ENCODE results near the gene PBX2. TPM values are rescaled to one million over a fixed set of nuclear protein-coding genes. Genes with fewer than 3 reads are reported as not detected.

Gene PBX2
- total RNA-seq, 1 experiment from 2014 or later, result 130 TPM

GRCh38 chr6:32239462-32239861, 49.5 kb upstream of the PBX2 start (continued):
- no peak for TF ChIP-seq ZNF232 (CRISPR knock-in tag; IDR thresholded peaks at IDR 0.05)
- no peak for TF ChIP-seq PREB (CRISPR knock-in tag; IDR thresholded peaks at IDR 0.05; ENCODE audit: borderline replicate concordance)
- TF ChIP-seq MAX (CRISPR knock-in tag; IDR thresholded peaks at IDR 0.05), result no peak

GRCh38 chr6:32234934-32235333, 44.9 kb upstream of the PBX2 start:
- no peaks in the 10 kb centered on the region for H3K36me3 Mint-ChIP-seq
- H3K4me1 Mint-ChIP-seq, result no peaks in the 10 kb centered on the region
- DNase-seq (ENCODE audit: low spot score) (peak; percentile 36), ATAC-seq (peak; percentile 92)
- ChIA-PET POLR2A (interaction anchor here (0.7 kb wide), 1 partner anchor 126 kb away, joined by 5 read pairs; the partner anchor contains the start of gene TNXB), CTCF (interaction anchor here (0.9 to 1.6 kb wide), 2 partner anchors 10 to 603 kb away, joined by 3 to 4 read pairs; no protein-coding TSS in a partner anchor)
- no peaks in the 10 kb centered on the region; the same call in 1 of the 2 replicates for H3K27me3 Mint-ChIP-seq (ENCODE audit: low read depth)
- no peak overlapping the region for H3K27ac Mint-ChIP-seq
- TF ChIP-seq TEAD4 (CRISPR knock-in tag; IDR thresholded peaks at IDR 0.05) (no peak), ZMAT4 (CRISPR knock-in tag; IDR thresholded peaks at IDR 0.05) (no peak), ZNF263 (CRISPR knock-in tag; IDR thresholded peaks at IDR 0.05; ENCODE audit: low read depth) (no peak), ZNF416 (CRISPR knock-in tag; IDR thresholded peaks at IDR 0.05) (no peak), GTF2I (CRISPR knock-in tag; conservative IDR thresholded peaks at IDR 0.05) (no peak), KAT7 (CRISPR knock-in tag; IDR thresholded peaks at IDR 0.05; ENCODE audit: borderline replicate concordance) (no peak), FOXP4 (CRISPR knock-in tag; IDR thresholded peaks at IDR 0.05) (no peak), SMAD3 (CRISPR knock-in tag; IDR thresholded peaks at IDR 0.05; ENCODE audit: borderline replicate concordance) (no peak), ZNF232 (CRISPR knock-in tag; IDR thresholded peaks at IDR 0.05) (no peak), PRRX2 (CRISPR knock-in tag; IDR thresholded peaks at IDR 0.05) (no peak), PREB (CRISPR knock-in tag; IDR thresholded peaks at IDR 0.05; ENCODE audit: borderline replicate concordance) (no peak)
- no peaks in the 10 kb centered on the region for H3K9me3 Mint-ChIP-seq
- H3K4me3 Mint-ChIP-seq, result no peak overlapping the region

- Mint-ChIP-seq H3K27me3 (ENCODE audit: low read depth) (peaks cover 2% of the 10 kb centered on the region), H3K36me3 (no peaks in the 10 kb centered on the region), H3K4me1 (peaks cover 15% of the 10 kb centered on the region), H3K4me3 (no peak overlapping the region), H3K9me3 (no peaks in the 10 kb centered on the region), H3K27ac (no peak overlapping the region)
- no peak for ATAC-seq
- DNase-seq (ENCODE audit: low spot score), result no peak
- CTCF ChIA-PET, result no interaction called here
- TF ChIP-seq JUN (CRISPR knock-in tag; IDR thresholded peaks at IDR 0.05) (no peak), MLX (CRISPR knock-in tag; IDR thresholded peaks at IDR 0.05) (no peak), NFATC4 (CRISPR knock-in tag; IDR thresholded peaks at IDR 0.05) (no peak), FOXP4 (CRISPR knock-in tag; IDR thresholded peaks at IDR 0.05) (no peak), ZNF219 (CRISPR knock-in tag; IDR thresholded peaks at IDR 0.05; ENCODE audit: borderline replicate concordance) (no peak), ZNF423 (CRISPR knock-in tag; IDR thresholded peaks at IDR 0.05) (no peak), ELF4 (CRISPR knock-in tag; IDR thresholded peaks at IDR 0.05; ENCODE audit: low read depth) (no peak), ZMAT4 (CRISPR knock-in tag; IDR thresholded peaks at IDR 0.05) (no peak)
- POLR2A ChIA-PET, result no interaction called here
Observed at GRCh38 chr6:32226434-32226833, 36.4 kb upstream of the PBX2 start.
